ENCODE results near the gene BRD9. TPM values are rescaled to one million over a fixed set of nuclear protein-coding genes. Genes with fewer than 3 reads are reported as not detected.
A peak's percentile ranks its signal among the peaks of the same experiment; 100 is the strongest.

Gene BRD9
- total and polyA plus RNA-seq, 9 donors = 18.6 to 42.1 (median 32.0) TPM

DNA sequence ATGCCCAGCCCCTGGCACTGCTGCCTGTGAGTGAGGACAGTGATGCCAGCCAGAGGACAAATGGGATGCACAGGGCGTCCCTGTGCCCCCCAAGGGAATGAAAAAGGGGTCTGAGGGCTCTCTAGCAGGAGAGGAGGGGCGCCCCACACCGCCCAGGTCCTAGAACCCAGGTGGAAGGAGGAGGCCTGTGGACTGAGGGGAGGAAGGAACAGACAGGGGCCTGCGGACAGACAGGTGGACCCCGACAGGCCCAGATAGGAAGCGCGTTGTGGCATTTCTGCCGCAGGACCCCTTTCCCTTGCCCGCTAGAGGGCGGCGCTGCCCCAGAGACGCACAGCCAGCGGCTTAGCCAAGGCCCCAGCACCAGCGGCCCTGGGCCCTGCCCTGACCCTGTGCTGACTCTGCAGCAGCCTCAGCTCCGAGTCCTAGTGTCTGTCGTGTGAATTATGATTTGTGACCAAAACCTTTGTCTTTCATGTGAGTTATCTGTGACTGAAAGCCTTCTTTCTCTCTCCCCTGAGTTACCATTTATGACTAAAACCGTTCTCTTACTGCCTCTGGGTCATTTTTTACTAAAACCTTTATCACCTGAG is 30.8 kb upstream of the BRD9 start:
- no peaks in the 10 kb centered on the region for H3K27me3 ChIP-seq
- no peaks in the 10 kb centered on the region for H3K36me3 ChIP-seq
- no peak overlapping the region for H3K27ac ChIP-seq
- H3K9me3 ChIP-seq = no peaks in the 10 kb centered on the region
- DNase-seq = peak; percentile 65 to 86 (median 73)
- intact Hi-C loops (cut with DNase I) = loop anchor here in 1 of 4 donors (5.0 to 10.0 kb wide), 3 partner anchors 211 to 719 kb away; no protein-coding TSS in a partner anchor
- WGBS, 3 donors = 16 to 21% (median 18%) methylated on average over 17 of the region's 17 CpGs
- no peaks in the 10 kb centered on the region for H3K4me1 ChIP-seq (ENCODE audit: insufficient read depth)
- TF ChIP-seq, protein P1, sequence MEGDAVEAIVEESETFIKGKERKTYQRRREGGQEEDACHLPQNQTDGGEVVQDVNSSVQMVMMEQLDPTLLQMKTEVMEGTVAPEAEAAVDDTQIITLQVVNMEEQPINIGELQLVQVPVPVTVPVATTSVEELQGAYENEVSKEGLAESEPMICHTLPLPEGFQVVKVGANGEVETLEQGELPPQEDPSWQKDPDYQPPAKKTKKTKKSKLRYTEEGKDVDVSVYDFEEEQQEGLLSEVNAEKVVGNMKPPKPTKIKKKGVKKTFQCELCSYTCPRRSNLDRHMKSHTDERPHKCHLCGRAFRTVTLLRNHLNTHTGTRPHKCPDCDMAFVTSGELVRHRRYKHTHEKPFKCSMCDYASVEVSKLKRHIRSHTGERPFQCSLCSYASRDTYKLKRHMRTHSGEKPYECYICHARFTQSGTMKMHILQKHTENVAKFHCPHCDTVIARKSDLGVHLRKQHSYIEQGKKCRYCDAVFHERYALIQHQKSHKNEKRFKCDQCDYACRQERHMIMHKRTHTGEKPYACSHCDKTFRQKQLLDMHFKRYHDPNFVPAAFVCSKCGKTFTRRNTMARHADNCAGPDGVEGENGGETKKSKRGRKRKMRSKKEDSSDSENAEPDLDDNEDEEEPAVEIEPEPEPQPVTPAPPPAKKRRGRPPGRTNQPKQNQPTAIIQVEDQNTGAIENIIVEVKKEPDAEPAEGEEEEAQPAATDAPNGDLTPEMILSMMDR (IDR thresholded peaks at IDR 0.05) = peak; percentile 45 to 64 (median 62)
- TF ChIP-seq POLR2A (IDR thresholded peaks at IDR 0.05) (no peak), EP300 (IDR thresholded peaks at IDR 0.05) (no peak)
- no peak overlapping the region for H3K4me3 ChIP-seq

DNA sequence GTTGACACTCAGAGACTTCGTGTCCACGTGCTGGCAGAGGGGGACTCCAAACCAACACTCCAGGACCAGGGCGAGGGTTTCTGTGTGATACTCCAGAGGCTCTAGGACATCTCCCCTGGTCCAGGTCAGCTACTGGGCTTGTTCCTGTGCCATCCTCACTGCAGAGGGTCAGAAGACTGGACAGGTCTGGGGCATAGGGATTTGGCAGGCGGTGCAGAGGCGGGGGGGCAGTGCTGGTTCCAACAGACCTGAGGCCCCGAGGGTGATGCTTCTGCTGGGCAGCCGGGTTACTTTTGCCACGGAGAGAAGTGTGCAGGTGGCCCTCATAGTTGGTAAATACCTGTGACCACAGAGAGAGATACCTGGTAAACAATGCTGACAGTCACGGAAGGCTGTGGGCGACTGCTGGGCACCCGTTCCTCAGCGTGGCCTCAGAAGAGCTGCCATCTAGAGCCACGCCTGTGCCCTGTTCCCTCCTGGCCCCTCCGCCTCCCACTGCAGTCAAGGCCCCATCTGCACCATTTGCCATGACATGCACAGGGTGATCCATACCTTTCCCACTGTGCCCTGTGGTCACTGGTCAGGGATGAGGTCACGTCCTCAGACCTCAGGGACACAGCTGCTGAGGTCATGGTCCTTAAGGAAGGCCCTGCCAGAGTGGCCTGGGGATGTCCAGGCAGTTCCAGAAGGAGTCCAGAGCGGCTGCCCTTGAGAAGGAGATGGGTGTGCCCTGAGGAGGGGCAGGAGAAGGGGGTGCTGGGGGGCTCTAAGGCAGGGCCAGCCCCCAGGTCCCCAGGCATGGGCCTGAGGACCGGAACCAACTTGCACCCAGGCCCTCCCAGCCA is 30.1 kb upstream of the BRD9 start:
- intact Hi-C loops (cut with DNase I) = loop anchor here in 1 of 4 donors (5.0 to 10.0 kb wide), 3 partner anchors 212 to 720 kb away; no protein-coding TSS in a partner anchor
- TF ChIP-seq POLR2A (IDR thresholded peaks at IDR 0.05) (no peak), EP300 (IDR thresholded peaks at IDR 0.05) (no peak)
- TF ChIP-seq, protein P1 (IDR thresholded peaks at IDR 0.05) = no peak
- H3K9me3 ChIP-seq = no peaks in the 10 kb centered on the region
- H3K4me1 ChIP-seq (ENCODE audit: insufficient read depth) = no peaks in the 10 kb centered on the region
- H3K27me3 ChIP-seq = no peaks in the 10 kb centered on the region
- no peak overlapping the region for H3K4me3 ChIP-seq
- WGBS, 3 donors = 86 to 96% (median 93%) methylated on average over 17 of the region's 17 CpGs
- H3K27ac ChIP-seq = no peak overlapping the region
- DNase-seq = peak in 1 of 5 donors; percentile 11
- H3K36me3 ChIP-seq = no peaks in the 10 kb centered on the region

DNA sequence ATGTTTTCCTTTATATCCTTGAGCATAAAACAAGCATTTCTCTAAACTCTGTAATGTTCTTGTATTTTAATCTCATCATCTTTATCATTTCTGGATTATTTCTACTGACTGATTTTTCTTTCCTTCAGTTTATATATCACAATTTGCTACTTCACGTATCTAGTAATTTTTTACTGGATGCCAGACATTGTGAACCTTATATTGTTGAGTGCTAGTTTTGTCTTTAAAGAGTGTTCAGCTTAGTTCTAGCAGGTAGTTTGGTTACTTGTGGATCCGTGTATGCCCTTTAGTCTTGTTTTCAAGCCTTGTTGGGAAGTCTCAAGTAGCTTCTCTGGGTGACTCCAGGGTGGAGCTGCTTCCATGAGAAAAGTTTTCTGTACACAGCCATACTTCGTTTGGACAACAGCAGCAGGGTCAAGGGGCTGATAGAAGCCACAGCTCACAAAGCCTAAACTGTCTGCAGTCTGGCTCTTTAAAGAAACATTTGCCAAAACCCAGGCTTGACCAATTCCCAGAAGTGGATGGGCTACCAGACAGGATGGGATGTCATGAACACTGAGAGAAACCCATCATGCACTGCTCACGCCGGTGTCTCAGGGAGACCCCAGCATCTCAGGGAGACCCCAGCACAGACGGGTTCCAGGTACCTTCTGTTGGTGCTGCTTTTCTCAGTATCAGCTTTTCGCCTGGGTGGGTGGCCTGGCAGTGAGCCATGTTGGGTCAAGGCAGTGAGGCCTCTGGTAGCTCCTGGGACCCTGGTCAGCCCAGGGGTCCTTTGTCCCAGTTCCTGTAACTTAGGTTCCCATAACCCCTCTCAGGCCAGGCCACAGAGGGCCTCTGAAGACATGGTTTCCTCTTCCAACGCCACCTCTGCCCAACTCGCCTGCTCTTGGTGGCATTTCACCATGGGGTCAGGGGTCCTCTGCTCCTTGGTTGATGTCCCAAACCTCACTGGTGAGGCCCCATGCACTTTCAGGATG is 29.1 kb upstream of the BRD9 start:
- TF ChIP-seq EP300 (IDR thresholded peaks at IDR 0.05) (no peak), POLR2A (IDR thresholded peaks at IDR 0.05) (no peak)
- TF ChIP-seq, protein P1 (IDR thresholded peaks at IDR 0.05) = no peak
- H3K27ac ChIP-seq = no peak overlapping the region
- H3K36me3 ChIP-seq = no peaks in the 10 kb centered on the region
- H3K4me1 ChIP-seq (ENCODE audit: insufficient read depth) = no peaks in the 10 kb centered on the region
- no peak overlapping the region for H3K4me3 ChIP-seq
- peak in 1 of 5 donors; percentile 20 for DNase-seq
- no peaks in the 10 kb centered on the region for H3K9me3 ChIP-seq
- H3K27me3 ChIP-seq = no peaks in the 10 kb centered on the region
- 91 to 94% (median 91%) methylated on average over 9 of the region's 9 CpGs for WGBS, 3 donors
- intact Hi-C loops (cut with DNase I) = loop anchor here in 1 of 4 donors (5.0 to 10.0 kb wide), 3 partner anchors 213 to 721 kb away; no protein-coding TSS in a partner anchor

DNA sequence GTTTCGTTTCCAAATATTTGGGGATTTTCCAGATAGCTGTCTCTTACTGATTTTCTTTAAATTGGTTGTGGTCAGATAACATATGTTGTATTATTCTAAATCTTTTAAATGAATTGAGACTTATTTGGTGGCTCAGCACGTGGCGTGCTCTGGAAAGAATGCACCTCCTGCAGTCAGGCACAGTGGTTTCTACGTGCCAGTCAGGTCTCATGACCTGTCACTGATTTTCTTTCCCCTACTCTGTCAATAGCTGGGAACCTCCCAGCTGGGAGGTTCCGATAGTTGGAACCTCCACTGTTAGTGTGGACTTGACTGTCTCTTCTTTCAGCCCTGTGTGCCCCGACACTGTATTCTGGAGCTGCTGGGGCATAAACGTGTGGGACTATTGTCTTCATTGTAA is 27.7 kb upstream of the BRD9 start:
- DNase-seq = peak in 1 of 5 donors; percentile 1
- Histone ChIP-seq H3K27me3 (no peaks in the 10 kb centered on the region), H3K4me1 (ENCODE audit: insufficient read depth) (no peaks in the 10 kb centered on the region), H3K9me3 (no peaks in the 10 kb centered on the region), H3K36me3 (no peaks in the 10 kb centered on the region), H3K4me3 (no peak overlapping the region), H3K27ac (no peak overlapping the region)
- WGBS, 3 donors = 88 to 93% (median 92%) methylated on average over 7 of the region's 7 CpGs
- intact Hi-C loops (cut with DNase I) = loop anchor here in 1 of 4 donors (5.0 to 10.0 kb wide), 3 partner anchors 214 to 722 kb away; no protein-coding TSS in a partner anchor
- TF ChIP-seq POLR2A (IDR thresholded peaks at IDR 0.05) = no peak
- TF ChIP-seq, protein P1 (IDR thresholded peaks at IDR 0.05) = no peak
- TF ChIP-seq EP300 (IDR thresholded peaks at IDR 0.05) = no peak

All from ovary (tissue), 9 donors.